Measurements from ENCODE around the gene TMCO6. TPM values are rescaled to one million over a fixed set of nuclear protein-coding genes. Genes with fewer than 3 reads are reported as not detected.
"Not testable (repeated sequence)": the region's sequence is repeated elsewhere in the genome, so short reads cannot be mapped to it uniquely, and the experiment has no call there.

TMCO6 gene
- total RNA-seq, 1 donor from 2014 or later = 3.2 TPM

- DNase-seq (no peak), ATAC-seq (no peak)
- intact Hi-C loops (cut with micrococcal nuclease) = no loop called here
Measured at GRCh38 chr5:140627972-140628371, 11.3 kb upstream of the TMCO6 start.

GRCh38 chr5:140628711-140629110, 10.5 kb upstream of the TMCO6 start:
- DNase-seq (no peak), ATAC-seq (no peak)
- intact Hi-C loops (cut with micrococcal nuclease) = no loop called here

DNA sequence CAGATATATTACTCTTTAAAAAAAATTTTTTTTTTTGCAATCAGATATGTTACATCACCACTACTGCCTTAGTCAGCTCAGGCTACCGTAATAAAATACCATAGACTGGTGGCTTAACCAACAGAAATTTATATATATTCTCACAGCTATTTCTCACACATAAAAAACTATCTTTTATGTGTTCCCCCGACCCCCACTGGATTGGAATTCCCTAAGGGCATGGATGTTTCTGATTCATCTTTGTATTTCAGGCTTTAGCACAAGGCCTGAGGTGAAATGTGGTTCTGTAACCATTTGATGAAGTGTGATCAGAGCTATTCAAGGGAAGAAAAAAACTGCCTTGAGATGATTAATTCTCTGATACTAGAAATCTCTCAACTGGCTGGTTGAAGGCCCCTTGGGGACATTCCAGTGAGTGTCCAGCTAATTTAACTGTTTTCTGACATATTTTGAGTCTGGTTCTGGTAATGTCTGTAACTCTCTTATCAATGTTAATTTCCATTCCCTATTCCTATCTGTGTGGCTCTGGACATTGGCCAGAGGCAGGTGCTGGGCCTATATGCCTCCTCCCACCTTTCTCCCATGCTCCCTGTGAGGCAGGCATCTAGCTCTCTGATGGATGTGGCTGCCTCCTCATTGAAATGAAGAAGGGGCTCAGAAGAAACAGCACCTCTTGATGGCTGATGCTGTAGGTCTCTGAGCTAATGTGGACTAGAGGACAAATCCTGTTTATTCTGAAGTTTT, 8.8 kb upstream of the TMCO6 start:
- DNase-seq = no peak
- intact Hi-C loops (cut with micrococcal nuclease) = loop anchor here (10.0 kb wide), 1 partner anchor 56 kb away; no protein-coding TSS in a partner anchor
- no peak for ATAC-seq

DNA sequence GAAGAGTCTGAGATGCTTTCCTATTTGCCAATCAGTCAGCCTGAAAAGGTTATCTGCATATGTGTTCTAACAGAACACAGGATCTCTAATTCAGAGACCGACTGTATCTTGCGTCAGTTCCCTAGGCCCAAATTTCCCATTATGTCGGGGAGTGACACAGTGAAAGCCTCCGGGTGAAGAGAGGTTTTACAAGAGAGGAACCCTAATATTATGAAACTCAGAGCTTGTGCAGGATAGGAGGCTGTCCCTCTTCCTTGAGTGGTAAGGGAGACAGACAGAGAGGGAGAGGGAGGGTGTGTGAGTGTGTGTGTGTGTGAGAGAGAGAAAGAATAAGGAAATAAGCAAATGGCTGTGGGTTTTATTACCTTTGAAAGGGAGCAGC, 8.2 kb upstream of the TMCO6 start:
- DNase-seq (no peak), ATAC-seq (no peak)
- intact Hi-C loops (cut with micrococcal nuclease) = loop anchor here (10.0 kb wide), 1 partner anchor 56 kb away; no protein-coding TSS in a partner anchor

- no peak for DNase-seq
- peak; percentile 58 for ATAC-seq
- intact Hi-C loops (cut with micrococcal nuclease) = loop anchor here (10.0 kb wide), 1 partner anchor 57 kb away; no protein-coding TSS in a partner anchor
Measured at GRCh38 chr5:140631831-140632365, 7.4 kb upstream of the TMCO6 start.

DNA sequence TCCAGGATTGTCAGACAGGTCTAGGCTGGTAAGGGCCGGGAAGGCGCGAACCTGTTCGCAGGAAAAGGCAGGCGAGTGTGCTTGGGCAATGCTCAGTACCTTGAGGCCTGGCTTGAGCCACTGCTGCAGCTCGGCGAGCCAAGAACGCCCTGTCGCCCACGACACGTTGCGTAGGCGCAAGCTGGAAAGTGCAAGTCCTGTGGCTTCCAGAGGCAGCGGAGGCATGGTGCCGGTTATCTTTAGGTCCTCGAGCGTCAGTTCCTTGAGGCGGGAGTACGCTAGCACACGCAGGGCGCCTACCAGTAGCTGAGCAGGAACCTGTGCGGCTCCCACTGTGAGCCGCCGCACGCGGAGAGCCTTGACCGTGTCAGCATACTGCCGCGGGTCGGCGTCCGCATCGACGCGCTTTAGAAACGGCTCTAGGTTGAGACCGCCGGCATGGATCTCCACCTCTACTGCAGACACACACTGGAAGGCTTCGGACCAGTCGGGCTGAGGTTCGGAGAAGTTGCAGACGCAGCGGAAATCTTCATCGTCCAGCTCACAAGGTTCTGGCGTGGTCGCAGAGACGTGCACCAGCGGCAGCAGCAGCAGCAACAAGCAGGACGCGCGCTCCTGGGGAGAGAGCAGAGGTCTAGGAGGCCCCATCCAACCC, 6.8 kb upstream of the TMCO6 start:
- DNase-seq (peak; percentile 74), ATAC-seq (peak; percentile 76)
- intact Hi-C loops (cut with micrococcal nuclease) = loop anchor here (10.0 kb wide), 1 partner anchor 58 kb away; no protein-coding TSS in a partner anchor

- DNase-seq (peak; percentile 73), ATAC-seq (peak; percentile 73)
- intact Hi-C loops (cut with micrococcal nuclease) = loop anchor here (10.0 kb wide), 1 partner anchor 58 kb away; no protein-coding TSS in a partner anchor
Measured at GRCh38 chr5:140633021-140633471, 6.2 kb upstream of the TMCO6 start, which contains the start of gene CD14. Gene CD14 (minus strand): TSS chr5:140633175. CDS start chr5:140633071, 104 bp downstream.

GRCh38 chr5:140633501-140633900, 5.8 kb upstream of the TMCO6 start:
- intact Hi-C loops (cut with micrococcal nuclease) = loop anchor here (10.0 kb wide), 1 partner anchor 59 kb away; no protein-coding TSS in a partner anchor
- ATAC-seq (no peak), DNase-seq (no peak)

- intact Hi-C loops (cut with micrococcal nuclease) = loop anchor here (10.0 kb wide), 1 partner anchor 59 kb away; no protein-coding TSS in a partner anchor
- DNase-seq = no peak
- no peak for ATAC-seq
Measured at GRCh38 chr5:140634103-140634502, 5.1 kb upstream of the TMCO6 start.

- intact Hi-C loops (cut with micrococcal nuclease) = loop anchor here (10.0 kb wide), 1 partner anchor 61 kb away; no protein-coding TSS in a partner anchor
- DNase-seq = no peak
- no peak for ATAC-seq
Measured at GRCh38 chr5:140635291-140636257, 3.7 kb upstream of the TMCO6 start.

DNA sequence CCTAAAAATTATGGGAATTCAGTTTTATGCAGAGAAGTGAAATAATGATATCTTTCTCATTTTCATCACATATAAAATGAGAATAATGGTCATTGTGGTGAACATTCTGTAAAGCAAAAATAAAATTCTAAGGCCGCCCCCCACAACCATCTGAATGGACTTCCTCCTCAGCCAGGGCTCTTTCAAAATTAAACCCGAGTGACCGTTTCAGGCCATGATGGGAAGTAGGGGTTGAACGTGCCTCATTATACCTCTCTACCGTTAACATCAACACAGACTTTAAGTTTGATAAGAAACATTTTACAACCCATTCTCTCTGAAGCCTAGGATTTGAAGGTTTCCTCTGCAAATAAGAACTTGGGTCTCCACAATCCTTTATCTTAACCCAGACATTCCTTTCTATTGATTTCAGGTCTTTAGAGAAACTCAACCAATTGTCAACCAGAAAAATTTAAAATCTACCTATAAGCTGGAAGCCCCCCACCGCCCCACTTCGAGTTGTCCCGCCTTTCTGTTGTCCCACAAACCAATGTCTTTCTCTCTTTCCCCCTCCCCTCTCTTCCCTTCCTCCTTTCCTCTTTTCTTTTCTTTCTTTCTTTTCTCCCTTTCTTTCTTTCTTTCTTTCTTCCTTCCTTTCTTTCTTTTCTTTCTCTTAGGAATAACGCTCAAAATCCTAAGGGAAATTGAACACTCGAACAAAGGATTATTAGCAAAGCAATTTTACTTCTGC, 1.7 kb upstream of the TMCO6 start:
- DNase-seq = no peak
- intact Hi-C loops (cut with micrococcal nuclease) = loop anchor here (10.0 kb wide), 1 partner anchor 63 kb away; no protein-coding TSS in a partner anchor
- ATAC-seq = no peak

DNA sequence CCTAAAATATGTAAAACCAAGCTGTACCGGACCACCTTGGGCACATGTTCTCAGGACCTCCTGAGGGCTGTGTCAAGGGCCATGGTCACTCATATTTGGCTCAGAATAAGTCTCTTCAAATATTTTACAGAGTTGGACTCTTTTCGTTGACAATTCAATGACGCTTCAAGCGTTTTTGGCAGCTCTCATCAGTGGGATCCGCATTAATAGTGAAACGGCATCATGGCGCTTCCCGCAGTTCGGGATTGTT, 428 bp upstream of the TMCO6 start:
- intact Hi-C loops (cut with micrococcal nuclease) = loop anchor here (10.0 kb wide), 1 partner anchor 64 kb away; no protein-coding TSS in a partner anchor
- not testable (repeated sequence) for ATAC-seq

GRCh38 chr5:140641716-140642115, 2.5 kb downstream of the TMCO6 start:
- intact Hi-C loops (cut with micrococcal nuclease) = no loop called here
- no peak for ATAC-seq

More for the DNA sequence above, 428 bp upstream of the TMCO6 start:
- not testable (repeated sequence) for DNase-seq

DNA sequence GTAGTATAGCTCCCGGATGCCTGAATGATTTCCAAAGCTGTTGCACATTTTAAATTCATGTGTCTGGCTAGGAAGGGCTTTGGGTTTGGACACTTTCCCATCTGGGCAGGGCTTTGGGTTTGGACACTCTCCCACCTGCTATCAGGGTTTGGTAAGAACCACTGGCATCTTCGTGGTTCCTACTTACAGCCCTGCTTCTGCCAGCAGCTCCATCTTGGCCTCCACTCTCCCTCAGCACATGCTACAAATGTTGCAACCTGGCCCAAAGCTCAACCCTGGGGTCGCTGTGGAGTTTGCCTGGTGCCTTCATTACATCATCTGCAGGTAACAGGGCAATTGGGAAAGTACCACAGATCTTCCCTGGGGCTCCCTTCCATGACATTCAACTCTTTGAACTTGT, 3.5 kb downstream of the TMCO6 start:
- DNase-seq = no peak
- no peak for ATAC-seq
- intact Hi-C loops (cut with micrococcal nuclease) = no loop called here

More at GRCh38 chr5:140641716-140642115, 2.5 kb downstream of the TMCO6 start:
- DNase-seq = no peak

- DNase-seq = no peak
- ATAC-seq = peak; percentile 30
Measured at GRCh38 chr5:140647042-140647419, 7.8 kb downstream of the TMCO6 start.

GRCh38 chr5:140658870-140659269, 19.6 kb downstream of the TMCO6 start:
- no peak for ATAC-seq
- intact Hi-C loops (cut with micrococcal nuclease) = no loop called here

More at GRCh38 chr5:140647042-140647419, 7.8 kb downstream of the TMCO6 start:
- intact Hi-C loops (cut with micrococcal nuclease) = no loop called here

DNA sequence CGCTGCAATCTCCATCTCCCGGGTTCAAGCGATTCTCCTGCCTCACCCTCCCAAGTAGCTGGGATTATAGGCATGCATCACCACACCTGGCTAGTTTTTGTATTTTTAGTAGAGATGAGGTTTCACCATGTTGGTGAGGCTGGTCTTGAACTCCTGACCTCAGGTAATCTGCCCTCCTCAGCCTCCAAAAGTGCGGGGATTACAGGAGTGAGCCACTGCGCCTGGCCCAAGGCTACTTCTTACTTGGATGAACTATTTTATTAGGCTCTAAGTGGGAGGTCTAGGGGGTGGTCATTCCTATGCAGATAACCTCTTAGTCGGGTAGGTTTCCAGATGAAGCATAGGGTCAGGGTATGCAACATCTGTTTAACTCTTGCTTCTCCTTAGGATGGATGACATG, 21.1 kb downstream of the TMCO6 start:
- intact Hi-C loops (cut with micrococcal nuclease); DNase-seq; ATAC-seq: not testable (repeated sequence)

More at GRCh38 chr5:140658870-140659269, 19.6 kb downstream of the TMCO6 start:
- DNase-seq = no peak

- intact Hi-C loops (cut with micrococcal nuclease) = no loop called here
- peak; percentile 15 for ATAC-seq
- DNase-seq = no peak
Measured at GRCh38 chr5:140664030-140664358, 24.7 kb downstream of the TMCO6 start.

Data from left ventricle myocardium superior (tissue), 1 donor.